Measurements from ENCODE around the gene NUDT3.
"Not testable (repeated sequence)": the region's sequence is repeated elsewhere in the genome, so short reads cannot be mapped to it uniquely, and the experiment has no call there.

The NUDT3 gene

GRCh38 chr6:34370361-34370760 is 22.1 kb downstream of the NUDT3 start:
- DNase-seq (ENCODE audit: low read depth in 1 of 2, low spot score in 1 of 2): no peak

GRCh38 chr6:34369385-34369784 is 23.1 kb downstream of the NUDT3 start:
- DNase-seq (ENCODE audit: low read depth in 1 of 2, low spot score in 1 of 2): no peak

DNA sequence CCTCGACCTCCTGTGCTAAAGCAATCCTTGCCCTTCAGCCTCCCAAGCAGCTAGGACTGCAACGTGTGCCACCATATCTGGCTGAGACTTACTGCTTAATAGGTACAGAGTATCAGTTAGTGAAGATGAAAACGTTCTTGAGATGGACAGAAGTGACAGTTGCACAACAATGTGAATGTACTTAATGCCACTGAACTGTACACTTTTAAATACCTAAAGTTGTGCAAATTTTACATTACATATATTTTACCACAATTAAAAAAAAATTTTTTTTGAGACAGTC is 25.9 kb downstream of the NUDT3 start:
- DNase-seq (ENCODE audit: low read depth in 1 of 2, low spot score in 1 of 2): no peak

DNA sequence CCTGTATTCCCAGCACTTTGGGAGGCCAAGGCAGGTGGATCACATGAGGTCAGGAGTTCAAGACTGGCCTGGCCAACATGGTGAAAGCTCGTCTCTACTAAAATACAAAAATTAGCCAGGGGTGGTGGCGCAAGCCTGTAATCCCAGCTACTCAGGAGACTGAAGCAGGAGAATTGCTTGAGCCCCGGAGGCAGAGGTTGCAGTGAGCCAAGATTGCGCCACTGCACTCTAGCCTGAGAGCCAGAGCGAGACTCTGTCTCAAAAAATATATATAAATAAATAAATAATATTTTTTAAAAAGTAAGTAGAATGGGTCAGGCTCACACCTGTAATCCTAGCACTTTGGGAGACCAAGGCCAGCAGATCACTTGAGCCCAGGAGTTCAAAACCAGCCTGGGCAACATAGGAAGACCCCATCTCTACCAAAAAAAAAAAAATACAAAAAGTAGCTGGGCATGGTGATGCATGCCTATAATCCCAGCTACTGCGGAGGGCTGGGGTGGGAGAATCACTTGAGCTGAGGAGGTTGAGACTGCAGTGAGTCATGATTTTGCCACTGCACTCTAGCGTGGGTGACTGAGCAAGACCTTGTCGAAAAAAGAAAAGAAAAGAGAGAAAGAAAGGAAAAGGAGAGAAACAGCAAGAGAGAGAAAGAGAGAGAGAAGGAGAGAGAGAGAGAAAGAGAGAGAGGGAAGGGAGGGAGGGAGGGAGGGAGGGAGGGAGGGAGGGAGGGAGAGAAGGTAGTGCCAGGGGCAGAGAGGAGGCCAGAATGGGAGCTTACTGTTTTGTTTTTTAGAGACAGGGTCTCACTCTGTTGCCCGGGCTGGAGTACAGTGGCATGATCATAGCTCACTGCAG is 26.5 kb downstream of the NUDT3 start:
- DNase-seq (ENCODE audit: low read depth in 1 of 2, low spot score in 1 of 2): not testable (repeated sequence)

DNA sequence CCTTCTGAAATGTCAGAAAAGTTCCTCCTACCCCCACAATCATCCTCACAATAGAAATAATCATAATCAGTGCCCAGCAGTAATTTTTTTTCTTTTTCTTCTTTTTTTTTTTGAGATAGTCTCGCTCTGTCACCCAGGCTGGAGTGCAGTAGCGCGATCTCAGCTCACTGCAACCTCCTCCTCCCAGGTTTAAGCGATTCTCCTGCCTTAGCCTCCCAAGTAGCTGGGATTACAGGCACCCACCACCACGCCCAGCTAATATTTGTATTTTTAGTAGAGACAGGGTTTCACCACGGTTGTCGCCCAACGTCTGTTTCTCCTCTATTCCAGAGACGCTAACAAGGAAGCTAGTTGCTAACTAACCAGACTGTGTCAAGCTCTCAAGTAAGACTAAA is 28.8 kb downstream of the NUDT3 start:
- DNase-seq (ENCODE audit: low read depth in 1 of 2, low spot score in 1 of 2): not testable (repeated sequence)

DNA sequence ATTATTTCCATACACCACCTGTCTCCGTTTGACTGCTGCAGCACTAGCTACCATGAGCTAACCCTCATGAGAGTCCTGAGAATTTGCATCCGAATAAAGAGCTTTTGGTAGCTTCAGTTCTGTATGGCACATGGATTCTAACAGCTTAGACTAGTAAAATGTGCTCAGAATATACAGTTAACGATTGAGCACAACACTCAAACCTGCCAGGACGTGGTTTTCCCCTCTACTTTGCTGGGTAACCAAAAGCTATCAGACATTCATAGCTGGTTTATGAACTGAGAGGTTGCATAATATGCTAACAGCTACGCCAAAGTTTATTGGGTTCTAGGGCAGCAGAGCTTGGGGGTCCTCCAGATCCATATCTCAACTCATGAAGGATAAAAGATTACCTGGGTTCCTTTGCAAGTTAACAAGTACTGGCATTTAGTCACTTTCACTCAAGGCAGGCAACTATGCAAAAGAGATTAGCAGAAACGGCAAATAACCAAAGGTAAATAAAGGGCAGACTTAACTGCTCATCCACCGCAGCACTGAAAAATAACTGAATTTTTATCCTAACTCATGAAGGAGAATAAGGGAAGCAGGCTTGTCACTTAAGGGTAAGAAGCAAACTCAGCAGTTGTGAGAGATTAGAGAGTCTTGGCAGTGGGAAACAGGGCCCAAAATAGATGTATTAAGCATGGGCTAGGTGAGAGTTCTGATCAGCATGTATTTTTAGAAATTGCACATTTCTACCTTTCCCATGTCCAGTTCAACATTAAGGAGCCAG is 29.4 kb downstream of the NUDT3 start:
- no peak for DNase-seq (ENCODE audit: low read depth in 1 of 2, low spot score in 1 of 2)

- no peak for DNase-seq (ENCODE audit: low read depth in 1 of 2, low spot score in 1 of 2)
These were observed 30.3 kb downstream of the NUDT3 start for GRCh38 chr6:34362176-34362575.

- no peak for DNase-seq (ENCODE audit: low read depth in 1 of 2, low spot score in 1 of 2)
These were observed 31.9 kb downstream of the NUDT3 start for GRCh38 chr6:34360556-34360955.

DNA sequence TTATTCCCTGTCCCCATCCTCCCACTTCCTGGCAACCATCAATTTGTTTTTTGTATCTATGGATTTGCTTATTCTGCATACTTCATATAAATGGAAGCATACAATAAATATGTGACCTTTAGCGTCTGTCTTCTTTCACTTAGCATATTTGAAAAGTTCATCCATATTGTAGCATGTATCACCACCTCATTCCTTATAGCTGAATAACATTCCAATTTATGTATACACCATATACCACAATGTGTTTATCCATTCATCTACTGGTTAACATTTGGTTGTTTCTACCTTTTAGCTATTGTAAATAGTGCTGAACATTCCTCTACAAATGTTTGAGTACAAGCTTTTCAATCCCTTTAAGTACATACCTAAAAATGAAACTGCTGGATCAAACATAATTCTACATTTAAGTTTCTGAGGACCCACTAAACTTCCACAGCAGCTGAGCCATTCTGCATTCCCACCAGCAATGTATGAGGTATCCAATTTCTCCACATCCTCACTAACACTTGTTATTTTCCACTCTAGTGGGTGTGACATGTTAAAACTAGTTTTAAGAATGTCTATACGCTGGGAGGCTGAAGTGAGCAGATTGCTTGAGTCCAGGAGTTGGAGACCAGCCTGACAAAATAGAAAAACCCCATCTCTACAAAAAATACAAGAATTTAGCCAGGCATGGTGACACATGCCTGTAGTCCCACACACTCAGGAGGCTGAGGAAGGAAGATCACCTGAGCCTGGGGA is 32.9 kb downstream of the NUDT3 start:
- DNase-seq (ENCODE audit: low read depth in 1 of 2, low spot score in 1 of 2): no peak

- DNase-seq (ENCODE audit: low read depth in 1 of 2, low spot score in 1 of 2): no peak
These were observed 34.0 kb downstream of the NUDT3 start for GRCh38 chr6:34358389-34358905.

GRCh38 chr6:34357937-34358336 is 34.5 kb downstream of the NUDT3 start:
- DNase-seq (ENCODE audit: low read depth in 1 of 2, low spot score in 1 of 2): no peak

GRCh38 chr6:34355889-34356288 is 36.6 kb downstream of the NUDT3 start:
- DNase-seq (ENCODE audit: low read depth in 1 of 2, low spot score in 1 of 2): no peak

- not testable (repeated sequence) for DNase-seq (ENCODE audit: low read depth in 1 of 2, low spot score in 1 of 2)
These were observed 38.2 kb downstream of the NUDT3 start for GRCh38 chr6:34354230-34354629.

DNA sequence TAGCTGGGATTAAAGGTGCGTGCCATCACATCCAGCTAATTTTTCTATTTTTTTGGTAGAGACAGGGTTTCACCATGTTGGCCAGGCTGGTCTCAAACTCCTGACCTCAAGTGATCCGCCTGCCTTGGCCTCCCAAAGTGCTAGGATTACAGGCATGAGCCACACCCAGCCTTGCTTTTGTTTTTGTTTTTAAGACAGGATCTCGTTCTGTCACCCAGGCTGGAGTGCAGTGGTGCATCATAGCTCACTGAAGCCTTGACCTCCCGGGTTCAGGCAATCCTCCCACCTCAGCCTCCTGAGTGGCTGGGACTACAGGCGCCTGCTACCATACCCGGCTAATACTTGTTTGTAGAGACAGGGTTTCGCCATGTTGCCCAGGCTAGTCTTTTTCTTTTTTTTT is 38.9 kb downstream of the NUDT3 start:
- DNase-seq (ENCODE audit: low read depth in 1 of 2, low spot score in 1 of 2): not testable (repeated sequence)

DNA sequence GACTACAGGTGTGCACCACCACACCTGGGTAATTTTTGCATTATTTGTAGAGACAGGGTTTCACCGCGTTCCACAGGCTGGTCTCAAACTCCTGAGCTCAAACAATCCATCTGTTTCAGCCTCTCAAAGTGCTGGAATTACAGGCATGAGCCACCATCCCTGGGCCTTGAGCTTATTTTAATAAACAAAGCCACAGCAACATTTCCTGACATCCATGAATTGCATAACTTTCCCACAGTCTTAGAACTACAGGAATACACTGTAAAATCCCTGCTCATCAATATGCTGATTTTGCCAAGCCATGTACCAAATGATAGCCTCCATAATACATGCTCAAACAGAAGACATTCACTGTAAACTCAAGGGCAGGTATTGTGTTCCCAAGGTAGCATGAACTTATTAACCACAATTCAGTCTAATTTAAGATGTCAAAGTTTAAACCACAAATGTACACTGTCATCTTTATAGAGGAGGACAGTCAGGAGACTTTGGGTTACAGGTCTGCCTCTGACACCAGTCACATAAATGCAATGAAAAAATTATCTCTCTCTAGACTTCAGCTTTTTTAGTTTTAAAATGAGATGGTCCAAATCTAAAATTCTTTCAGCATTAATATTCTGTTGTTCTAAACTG is 40.0 kb downstream of the NUDT3 start:
- DNase-seq (ENCODE audit: low read depth in 1 of 2, low spot score in 1 of 2): no peak

GRCh38 chr6:34350934-34351217 is 41.6 kb downstream of the NUDT3 start:
- DNase-seq (ENCODE audit: low read depth in 1 of 2, low spot score in 1 of 2): no peak

DNA sequence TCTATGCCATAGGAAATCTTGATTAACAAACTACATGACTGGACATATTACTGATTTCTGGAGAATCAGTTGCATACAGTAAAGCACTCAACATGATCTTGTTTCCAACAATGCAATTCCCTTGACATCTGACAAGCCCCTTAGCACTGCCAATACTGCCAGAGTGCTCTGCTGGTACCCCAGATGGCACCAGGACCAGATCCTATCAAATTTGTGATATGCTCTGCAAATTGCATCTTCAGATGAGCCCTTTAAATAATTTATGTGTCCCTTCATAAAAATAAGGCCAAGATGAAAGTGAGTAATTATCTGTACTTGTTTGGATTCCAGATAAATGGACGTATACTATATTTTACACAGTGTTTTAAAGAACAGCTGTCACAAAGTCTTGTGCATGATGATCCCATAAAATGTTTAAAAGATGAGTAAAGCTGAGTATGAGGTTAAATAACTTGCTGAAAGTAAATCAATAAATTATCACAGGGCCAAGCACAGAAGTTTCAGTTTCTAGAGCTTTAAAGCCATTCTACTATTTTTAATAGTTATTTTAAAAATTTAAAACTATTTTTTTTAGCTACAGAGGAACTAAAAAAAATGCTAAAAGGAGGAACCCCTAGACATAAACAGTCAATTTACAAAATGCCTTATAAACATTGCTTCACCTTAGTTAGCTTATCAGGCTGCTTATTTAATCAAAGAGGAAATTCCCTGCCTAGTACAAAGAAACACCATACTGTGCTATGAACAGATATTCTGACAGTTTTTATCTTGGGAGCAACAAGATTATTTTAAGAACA is 42.1 kb downstream of the NUDT3 start:
- no peak for DNase-seq (ENCODE audit: low read depth in 1 of 2, low spot score in 1 of 2)

DNA sequence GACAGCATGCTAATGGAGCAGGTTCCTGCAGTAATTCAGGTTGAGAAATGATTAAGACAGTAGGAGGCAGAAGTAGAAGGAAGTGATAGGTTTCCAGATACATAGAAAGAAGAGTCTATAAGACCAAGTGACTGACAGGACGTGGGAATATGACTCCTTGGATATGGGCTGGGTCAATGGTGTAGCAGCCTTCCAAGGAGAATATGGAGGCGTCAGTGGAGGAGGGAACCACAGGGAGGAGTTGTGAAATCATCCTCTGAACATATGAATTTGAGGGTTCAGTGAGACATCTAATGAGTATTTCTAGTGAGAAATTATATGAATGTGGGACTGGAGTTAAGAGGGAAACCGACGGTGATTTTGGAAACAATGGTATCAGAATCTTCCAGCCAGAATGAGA is 43.3 kb downstream of the NUDT3 start:
- no peak for DNase-seq (ENCODE audit: low read depth in 1 of 2, low spot score in 1 of 2)

DNA sequence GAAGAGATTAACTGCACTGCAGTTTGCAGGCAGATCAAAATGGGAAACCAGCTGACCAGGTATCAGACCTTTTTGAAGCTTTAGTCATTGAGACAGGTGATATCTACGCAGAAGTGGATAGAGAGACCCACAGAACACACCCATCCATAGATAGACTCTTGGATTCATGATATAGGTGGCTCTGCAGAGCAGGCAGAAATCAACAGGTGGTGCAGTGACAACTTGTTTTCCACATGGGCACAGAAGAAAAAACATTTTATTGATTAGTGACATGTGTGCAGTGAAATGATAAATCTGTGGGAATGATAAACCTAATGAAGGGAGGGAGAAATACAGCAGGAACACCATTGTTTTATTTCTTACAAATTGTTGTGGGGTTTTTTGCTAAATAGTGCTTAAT is 45.2 kb downstream of the NUDT3 start:
- no peak for DNase-seq (ENCODE audit: low read depth in 1 of 2, low spot score in 1 of 2)
